A549 (cell line): Measurements from ENCODE around the gene ST6GALNAC5.

Experiments used
- KDM1A ChIP-seq: fragments of 200-600 bp; sonication (generic); IDR thresholded peaks from 2 replicates; pipeline ENCODE4 v1.6.1; 2016; ENCODE audit warnings: low read depth, mild to moderate bottlenecking
- NR3C1 ChIP-seq: fragments of >200 bp; sonication (Bioruptor Twin); formaldehyde crosslinking; IDR thresholded peaks from 3 replicates; pipeline ENCODE4 v1.6.1; 2017
- RNF2 ChIP-seq: fragments of 200-600 bp; sonication (generic); IDR thresholded peaks from 2 replicates; pipeline ENCODE4 v1.6.1; 2016; ENCODE audit warnings: low read depth, mild to moderate bottlenecking, antibody characterized with exemption, moderate library complexity, borderline replicate concordance
- SMC3 ChIP-seq: fragments of >200 bp; sonication (Bioruptor Twin); formaldehyde crosslinking; IDR thresholded peaks from 3 replicates; pipeline ENCODE4 v1.6.1; 2018; ENCODE audit warnings: inconsistent platforms
- TP53 ChIP-seq: fragments of 250-450 bp; sonication (Bioruptor Pico); IDR thresholded peaks from 2 replicates; pipeline ENCODE4 v1.5.0; 2021; ENCODE audit warnings: mild to moderate bottlenecking, moderate library complexity
- TF ChIP-seq, protein P1 (sequence below): fragments of >200 bp; sonication (Bioruptor Twin); formaldehyde crosslinking; IDR thresholded peaks from 3 replicates; pipeline ENCODE4 v1.5.1; 2016

- no peak for TF ChIP-seq NR3C1
- TF ChIP-seq KDM1A: no peak
- TF ChIP-seq, protein P1, sequence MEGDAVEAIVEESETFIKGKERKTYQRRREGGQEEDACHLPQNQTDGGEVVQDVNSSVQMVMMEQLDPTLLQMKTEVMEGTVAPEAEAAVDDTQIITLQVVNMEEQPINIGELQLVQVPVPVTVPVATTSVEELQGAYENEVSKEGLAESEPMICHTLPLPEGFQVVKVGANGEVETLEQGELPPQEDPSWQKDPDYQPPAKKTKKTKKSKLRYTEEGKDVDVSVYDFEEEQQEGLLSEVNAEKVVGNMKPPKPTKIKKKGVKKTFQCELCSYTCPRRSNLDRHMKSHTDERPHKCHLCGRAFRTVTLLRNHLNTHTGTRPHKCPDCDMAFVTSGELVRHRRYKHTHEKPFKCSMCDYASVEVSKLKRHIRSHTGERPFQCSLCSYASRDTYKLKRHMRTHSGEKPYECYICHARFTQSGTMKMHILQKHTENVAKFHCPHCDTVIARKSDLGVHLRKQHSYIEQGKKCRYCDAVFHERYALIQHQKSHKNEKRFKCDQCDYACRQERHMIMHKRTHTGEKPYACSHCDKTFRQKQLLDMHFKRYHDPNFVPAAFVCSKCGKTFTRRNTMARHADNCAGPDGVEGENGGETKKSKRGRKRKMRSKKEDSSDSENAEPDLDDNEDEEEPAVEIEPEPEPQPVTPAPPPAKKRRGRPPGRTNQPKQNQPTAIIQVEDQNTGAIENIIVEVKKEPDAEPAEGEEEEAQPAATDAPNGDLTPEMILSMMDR: no peak
- TF ChIP-seq RNF2: no peak
- TF ChIP-seq TP53: no peak
- no peak for TF ChIP-seq SMC3
These were observed 38.8 kb downstream of the ST6GALNAC5 start for GRCh38 chr1:76905876-76906595.
